GM21723 (cell line): ENCODE measurements around the gene HCK.

Experiments used
- ATAC-seq: cut with Tn5 transposase; IDR thresholded peaks from one replicate; pipeline ENCODE4 v1.9.1; 2021; ENCODE audit warnings: mild to moderate bottlenecking, moderate library complexity; ENCODE audit not compliant: unreplicated experiment

HCK gene

DNA sequence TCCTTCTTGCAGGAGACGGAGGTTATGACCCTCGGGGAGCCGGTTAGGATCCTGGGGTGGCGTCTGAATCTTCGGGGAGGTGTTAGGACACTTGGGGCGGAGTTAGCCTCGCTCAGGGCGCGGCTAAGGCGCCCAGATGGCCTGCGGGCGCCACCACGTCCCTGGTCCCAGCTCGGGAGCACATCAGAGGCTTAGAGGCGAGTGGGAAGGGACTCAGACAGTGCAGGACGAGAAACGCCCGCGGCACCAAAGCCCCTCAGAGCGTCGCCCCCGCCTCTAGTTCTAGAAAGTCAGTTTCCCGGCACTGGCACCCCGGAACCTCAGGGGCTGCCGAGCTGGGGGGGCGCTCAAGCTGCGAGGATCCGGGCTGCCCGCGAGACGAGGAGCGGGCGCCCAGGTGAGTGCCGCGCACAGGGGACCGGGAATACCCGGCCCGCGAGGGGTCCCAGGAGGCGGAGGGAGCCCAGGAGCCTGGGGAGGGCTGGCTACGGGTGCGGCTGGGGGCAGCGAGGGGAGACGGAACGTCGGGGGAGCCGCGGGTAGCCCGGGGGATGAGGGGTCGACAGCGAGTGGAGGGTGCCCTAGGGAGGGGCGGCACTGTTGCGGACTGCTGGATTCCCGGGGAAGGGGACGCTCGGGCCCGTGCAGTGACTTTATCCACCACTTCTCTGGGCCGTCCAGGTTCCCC, at the start of gene HCK:
Gene HCK (plus strand): TSS at position 153 of the 688 bp plus-strand sequence.
- ATAC-seq: no peak

DNA sequence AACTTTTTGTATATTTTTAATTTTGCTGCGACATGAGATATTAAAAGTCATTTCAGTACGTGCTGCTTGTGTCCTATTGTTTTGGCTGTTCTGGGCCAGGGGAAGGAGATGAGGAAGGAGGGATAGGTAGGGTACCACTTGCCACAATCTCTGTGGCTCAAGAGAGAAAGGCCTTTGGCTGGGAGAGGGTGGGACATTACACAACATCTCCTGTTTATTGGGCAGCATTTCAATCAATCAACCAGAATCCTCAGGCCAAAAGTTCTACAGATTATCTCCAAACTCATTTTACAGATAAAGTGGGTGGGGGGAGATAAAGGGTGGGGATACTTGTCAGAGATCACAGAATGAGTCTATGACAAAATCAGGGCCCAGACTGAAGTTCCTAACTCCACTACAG, 48.7 kb upstream of the HCK start:
- no peak for ATAC-seq

GRCh38 chr20:32004963-32005362, 47.1 kb upstream of the HCK start:
- ATAC-seq: no peak

DNA sequence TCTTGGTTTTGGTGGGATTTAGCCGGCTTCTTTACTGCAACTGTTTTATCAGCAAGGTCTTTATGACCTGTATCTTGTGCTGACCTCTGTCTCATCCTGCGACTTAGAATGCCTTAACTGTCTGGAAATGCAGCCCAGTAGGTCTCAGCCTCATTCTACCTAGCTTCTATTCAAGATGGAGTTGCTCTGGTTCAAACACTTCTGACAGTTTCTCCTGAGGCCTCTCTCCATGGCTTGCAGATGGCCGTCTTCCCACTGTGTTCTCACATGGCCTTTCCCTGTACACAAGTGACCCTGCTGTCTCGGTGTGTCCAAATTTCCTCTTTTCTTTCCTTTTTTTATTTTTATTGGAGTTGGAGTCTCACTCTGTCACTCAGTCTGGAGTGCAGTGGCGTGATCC, 46.0 kb upstream of the HCK start:
- no peak for ATAC-seq

DNA sequence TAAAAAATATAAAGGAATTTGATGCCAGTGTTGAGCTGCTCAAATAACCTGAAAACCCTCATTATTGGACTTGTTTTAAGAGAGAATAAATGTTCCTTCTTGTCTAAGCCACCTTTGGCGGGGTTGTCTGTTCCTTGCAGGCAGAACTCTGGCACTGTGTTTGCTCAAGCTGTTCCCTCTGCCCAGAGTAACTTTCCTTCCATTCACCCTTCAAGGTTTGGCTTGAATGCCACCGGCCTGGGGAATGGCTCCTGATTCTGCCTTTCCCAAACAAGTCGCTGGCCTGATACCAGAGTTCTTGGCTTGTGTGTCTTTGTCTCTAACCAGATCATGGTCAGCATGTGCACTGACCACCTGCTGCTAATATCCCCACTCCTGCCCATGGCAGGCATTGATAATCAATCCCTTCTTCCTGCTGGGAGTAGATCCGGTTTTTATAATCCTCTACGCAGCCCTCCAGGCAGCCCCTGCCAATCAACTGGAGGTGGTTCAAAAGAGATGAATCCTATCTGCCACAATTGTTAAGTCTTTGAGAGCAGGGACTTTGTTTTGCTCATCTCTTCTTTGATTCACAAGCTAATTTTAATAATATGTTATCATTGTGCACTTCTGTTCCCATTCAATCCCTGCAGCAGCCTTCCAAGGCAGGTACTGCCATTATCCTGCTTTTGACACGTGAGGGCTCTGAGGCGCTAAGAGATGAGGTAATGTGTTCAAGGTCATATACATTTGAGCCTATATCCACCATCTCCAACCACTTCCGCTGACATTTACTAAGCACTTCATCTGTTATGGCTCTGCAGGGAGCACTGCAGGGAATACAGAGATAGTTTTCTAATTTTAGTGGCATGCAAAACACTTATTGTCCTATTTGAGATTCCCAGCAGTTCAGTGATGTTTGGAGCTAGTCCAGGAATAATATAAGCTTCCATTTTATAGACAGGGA, 44.9 kb upstream of the HCK start:
- no peak for ATAC-seq

DNA sequence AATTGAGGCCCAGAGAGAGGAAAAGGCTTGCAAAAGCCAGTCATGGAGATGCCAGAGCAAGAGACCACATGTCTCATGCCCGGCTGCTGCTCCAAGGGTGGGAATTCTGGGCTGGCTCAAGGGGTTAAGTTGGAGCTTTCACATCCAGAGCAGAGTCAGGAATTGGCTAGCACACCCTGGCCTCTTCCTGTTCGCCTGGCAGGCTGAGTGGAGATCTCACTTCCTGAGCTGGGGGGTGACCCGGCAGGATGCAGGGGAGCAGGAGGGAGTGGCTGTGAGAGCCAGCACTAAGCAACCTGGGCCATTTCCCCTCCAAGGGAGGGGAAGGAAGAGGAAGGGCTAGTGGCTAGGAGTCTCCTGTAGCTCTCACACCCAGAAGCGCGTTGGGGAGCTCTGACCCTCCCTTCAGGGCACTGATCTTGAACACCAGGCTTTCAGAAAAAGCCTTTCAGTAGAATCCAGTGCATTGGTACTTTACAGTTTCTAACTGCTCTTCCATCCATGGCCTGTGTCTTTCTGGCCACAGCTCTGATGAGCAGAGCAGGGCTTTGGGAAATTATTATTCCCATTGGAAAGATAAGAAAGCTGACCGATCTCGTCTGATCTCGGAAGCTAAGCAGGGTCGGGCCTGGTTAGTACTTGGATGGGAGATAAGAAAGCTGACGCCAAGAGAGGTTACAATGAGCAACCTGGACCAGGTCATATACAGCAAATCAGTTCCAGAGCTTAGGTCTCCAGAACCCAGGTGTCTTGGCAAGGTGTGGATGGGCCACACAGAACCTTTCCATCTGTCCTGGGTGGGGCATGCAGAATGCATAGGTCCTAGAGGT, 44.0 kb upstream of the HCK start:
- ATAC-seq: no peak

- ATAC-seq: no peak
Observed at GRCh38 chr20:32009564-32009963, 42.5 kb upstream of the HCK start.

DNA sequence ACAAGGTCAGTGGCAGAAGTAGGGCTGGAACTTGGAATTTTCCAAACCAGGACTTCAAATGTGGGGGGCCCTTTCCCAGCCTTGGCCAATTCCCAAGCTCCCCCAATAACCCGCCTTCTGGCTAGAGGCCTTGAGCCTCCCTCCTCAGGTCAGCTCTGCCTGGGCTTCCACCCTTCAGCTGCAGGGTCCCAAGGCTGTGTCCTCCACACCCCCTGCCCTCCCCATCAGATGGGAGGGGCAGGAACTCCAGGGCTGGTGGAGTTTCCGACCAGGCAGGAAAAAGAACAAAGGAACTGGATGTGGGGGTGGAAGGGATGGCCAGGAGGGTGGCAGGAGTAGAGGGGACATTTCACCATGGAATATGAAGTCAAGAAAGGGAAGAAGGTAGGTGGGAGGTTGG, 41.9 kb upstream of the HCK start, which contains the start of gene CCM2L:
Gene CCM2L (plus strand): TSS at position 338 of the 400 bp plus-strand sequence. CDS start 17 bp downstream, at position 355.
- no peak for ATAC-seq

DNA sequence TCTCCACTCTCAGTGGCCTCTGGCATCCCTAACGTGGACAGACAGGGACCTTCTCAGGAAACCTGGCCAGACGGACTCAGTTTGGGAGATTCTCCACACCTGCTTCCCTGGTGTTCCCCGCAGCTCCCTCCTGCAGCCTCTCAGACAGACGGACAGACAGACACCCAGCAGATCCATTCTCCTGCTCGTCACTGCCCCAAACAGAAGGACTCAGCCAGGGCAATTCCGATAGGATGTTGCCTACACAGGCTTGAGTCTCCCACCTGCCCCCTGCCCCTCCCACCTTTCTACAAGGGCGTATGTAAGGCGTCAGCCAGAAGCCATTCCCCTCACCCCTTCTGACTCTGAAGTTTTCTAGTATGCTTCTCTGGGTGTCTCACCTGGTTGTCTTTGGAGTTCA, 41.4 kb upstream of the HCK start:
- no peak for ATAC-seq

DNA sequence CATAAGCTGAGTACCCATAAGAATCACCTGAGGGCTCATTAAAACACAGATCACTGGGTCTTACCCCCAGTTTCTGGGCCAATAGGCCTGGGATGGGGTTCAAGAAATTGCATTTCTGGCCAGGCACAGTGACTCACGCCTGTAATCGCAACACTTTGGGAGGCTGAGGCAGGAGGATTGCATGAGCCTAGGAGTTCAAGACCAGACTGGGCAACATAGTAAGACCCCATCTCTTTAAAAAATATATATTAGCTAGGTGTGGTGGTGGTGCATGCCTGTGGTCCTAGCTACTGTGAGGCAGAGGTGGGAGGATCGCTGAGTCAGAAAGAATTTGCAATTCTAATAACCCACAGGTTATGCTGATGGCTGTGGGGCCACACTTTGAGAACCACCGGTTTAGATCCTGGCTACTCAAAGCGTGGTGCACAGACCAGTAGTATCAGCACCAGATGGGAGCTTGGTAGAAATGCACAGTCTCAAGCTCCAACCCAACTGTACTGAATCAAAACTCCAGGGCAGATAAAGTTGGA, 39.8 kb upstream of the HCK start:
- ATAC-seq: no peak

GRCh38 chr20:32013326-32013725, 38.7 kb upstream of the HCK start:
- no peak for ATAC-seq

DNA sequence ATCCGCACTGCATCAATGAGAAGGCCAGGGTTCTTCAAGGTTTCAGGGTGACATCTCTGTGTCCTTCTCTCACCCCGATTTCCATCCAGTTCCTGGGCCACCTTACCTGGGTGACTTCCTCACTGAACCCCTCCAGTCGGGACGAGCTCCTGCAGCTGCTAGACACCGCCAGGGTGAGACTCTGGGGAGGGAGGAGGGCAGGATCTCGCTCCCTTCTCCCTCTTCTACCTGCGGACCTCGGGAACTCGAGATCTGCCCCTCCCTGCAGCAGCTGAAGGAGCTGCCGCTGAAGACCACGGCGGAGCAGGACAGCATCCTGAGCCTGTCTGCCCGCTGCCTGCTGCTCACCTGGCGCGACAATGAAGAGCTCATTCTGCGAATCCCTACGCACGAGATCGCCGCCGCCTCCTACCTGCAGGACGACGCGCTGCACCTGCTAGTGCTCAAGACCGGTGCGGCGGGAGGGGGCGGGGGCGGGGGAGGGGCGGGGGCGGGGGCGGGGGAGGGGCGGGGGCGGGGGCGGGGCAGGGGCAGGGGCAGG, 34.3 kb upstream of the HCK start:
- no peak for ATAC-seq

DNA sequence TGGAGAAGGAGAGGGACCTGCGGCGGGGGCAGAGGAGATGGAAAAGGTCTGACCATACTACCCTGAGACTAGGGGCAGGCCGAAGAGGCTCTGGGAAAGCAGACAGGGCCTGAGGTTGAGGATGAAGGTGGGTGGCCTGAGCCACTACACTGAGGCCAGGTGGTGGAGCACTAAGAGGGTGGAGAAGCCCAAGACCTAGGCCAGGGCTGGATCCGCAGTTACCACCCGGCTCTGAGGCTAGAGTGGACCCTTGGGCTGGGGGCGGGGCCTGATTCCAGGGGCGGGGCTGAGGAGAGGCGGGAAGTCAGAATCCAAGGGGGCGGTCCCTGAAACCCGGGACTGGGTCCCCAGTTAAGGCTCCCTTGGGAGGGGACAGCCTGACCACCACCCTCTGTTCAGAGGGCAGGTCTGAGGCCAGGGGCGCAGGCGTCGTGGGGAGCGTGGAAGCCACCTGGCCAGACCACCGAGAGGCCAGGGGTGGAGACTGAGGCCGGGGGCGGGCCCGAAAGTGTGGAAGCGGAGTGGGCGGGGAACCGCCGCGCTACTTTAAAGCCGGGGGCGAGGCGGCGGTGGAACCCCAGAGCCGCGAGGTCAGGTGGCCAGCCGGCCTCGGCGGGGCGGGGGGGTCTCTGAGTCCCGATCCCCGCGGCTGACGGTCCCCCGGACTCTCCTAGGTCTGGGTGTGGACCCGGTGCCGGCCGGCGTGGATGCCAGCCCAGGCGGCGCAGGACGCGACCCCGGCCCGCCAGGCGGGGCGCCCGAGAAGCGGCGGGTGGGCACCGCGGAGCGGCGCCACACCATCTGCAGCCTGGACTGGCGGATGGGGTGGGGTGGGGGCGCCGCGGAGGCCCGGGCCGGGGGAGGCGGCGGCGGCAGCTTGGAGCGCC, 33.5 kb upstream of the HCK start:
- ATAC-seq: no peak

GRCh38 chr20:32019156-32019510, 32.9 kb upstream of the HCK start:
- ATAC-seq: no peak

DNA sequence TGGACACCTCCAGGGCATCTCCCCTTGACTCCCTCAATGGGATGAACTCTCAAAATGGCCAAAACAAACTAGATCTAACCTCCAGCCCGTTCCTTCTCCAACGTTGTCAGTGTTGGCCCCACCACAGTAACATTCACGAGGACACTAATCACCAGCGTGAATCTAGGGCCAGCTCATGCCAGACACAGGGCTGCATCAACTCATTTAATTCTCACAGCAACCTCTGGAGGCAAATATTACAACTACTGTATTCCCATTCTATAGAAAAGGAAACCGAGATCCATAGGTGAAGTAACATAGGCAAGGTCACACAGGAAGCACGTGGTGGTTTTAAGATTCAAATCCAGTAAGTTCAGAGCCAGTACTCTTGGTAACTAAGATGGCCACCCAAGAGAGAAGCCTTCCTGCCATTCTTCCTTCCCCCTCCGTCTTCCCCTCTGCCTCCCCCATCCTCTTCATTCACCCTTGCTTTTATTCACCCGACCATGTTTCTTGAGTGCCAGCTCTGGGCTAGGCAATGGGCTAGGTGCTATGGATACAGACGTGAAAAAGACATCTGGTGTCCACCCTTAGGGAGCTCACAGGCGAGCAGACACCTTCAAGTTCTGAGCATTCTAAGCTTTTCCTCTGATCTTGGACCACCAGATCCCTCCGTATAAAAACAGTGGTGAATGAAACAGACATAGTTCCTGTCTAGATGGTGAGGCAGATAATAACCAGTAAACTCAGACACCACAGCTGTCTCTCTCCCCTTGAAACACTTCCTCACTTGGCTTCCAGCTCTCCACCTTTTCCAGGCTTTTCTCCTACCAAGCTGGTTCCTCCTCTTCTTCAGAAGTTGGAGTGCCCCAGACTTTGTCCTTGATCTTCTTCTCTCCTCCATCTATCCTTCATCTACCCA, 32.2 kb upstream of the HCK start:
- ATAC-seq: no peak

GRCh38 chr20:32021091-32021490, 31.0 kb upstream of the HCK start:
- ATAC-seq: no peak

DNA sequence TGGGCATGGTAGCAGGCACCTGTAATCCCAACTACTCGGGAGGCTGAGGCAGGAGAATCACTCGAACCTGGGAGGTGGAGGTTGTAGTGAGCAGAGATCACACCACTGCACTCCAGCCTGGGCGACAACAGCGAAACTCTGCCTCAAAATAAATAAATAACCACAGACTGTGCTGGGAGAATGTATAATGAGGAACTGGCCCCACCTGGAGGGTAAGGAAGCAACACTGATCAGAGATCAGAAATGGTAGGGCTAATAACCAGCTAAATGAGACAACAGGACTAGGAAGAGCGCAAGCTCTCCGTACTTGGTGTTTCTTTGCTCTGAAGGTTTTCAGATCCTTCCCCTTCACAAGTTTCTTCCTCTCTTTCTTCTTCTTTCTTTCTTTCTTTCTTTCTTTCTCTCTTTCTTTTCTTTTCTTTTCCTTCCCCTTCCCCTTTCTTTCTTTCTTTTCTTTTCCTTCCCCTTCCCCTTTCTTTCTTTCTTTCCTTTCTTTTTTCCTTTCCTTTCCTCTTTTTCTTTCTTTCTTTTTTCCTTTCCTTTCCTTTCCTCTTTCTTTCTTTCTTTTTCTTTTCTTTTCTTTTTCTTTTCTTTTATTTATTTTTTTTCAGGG, 27.3 kb upstream of the HCK start:
- no peak for ATAC-seq

DNA sequence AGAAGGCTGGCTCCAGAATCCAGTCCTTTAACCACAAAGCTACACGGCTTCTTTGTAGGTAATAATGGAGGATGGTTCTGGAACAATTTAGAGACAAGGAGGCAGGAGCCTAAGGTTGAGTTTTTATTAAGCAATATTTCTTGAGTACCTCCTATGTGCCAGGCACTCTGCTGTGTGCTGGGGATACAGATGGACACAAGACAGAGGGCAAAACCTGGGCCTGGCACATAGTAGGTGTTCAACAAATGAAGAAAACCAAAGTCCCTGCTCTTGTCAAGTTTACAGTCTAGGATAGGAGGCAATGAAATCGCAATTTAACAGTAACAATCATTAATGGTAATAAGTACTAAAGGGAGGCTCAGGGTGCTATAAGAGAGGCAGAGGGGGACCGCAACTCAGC, 24.4 kb upstream of the HCK start:
- ATAC-seq: no peak
